GM12874 (cell line): ENCODE measurements around the gene PBOV1.

Experiments used
- TF ChIP-seq, protein P1 (sequence below): IDR thresholded peaks from 2 replicates; pipeline ENCODE4 v1.5.1; 2011; ENCODE audit warnings: low read depth, mild to moderate bottlenecking, control low read depth, low read length, moderate library complexity; ENCODE audit not compliant: insufficient read depth

The PBOV1 gene

DNA sequence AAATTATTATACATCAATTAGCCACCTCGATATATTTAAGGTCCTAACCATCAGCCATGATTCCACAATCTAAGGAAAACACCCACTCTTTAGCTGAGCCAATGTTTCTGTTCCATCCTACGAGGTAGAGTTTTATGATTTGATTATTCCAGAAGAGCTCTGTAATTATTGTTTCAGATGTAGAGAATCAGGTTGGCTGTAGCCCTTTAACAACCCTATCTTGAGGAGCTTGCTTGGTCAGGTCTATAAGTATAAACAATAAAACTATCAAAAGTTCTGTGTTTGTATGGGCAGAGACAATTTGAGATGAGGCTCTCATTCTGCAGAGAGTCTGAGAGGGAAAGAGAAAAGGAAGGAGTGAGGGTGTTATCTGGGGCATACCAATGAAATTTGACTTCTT, at the start of gene PBOV1:
TSS of gene PBOV1 (minus strand) at position 43 of the 400 bp plus-strand sequence. CDS start 96 bp downstream, outside the sequence.
- TF ChIP-seq, protein P1, sequence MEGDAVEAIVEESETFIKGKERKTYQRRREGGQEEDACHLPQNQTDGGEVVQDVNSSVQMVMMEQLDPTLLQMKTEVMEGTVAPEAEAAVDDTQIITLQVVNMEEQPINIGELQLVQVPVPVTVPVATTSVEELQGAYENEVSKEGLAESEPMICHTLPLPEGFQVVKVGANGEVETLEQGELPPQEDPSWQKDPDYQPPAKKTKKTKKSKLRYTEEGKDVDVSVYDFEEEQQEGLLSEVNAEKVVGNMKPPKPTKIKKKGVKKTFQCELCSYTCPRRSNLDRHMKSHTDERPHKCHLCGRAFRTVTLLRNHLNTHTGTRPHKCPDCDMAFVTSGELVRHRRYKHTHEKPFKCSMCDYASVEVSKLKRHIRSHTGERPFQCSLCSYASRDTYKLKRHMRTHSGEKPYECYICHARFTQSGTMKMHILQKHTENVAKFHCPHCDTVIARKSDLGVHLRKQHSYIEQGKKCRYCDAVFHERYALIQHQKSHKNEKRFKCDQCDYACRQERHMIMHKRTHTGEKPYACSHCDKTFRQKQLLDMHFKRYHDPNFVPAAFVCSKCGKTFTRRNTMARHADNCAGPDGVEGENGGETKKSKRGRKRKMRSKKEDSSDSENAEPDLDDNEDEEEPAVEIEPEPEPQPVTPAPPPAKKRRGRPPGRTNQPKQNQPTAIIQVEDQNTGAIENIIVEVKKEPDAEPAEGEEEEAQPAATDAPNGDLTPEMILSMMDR, result no peak

DNA sequence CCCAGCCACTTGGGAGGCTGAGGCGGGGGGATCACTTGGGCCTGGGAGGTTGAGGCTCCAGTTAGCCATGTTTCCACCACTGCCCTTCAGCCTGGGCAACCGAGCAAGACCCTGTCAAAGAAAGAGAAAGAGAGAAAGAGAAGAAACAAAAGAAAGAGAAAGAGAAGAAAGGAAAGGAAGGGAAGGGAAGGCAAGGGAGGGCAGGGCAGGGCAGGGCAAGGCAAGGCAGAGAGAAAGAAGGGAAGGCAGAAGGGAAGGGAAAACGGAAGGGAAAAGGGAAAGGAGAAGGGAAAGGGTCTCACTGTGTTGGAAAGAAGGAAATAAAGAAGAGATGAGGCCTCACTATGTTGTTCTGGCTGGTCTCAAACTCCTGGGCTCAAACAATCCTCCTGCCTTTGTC, 47.8 kb upstream of the PBOV1 start:
- TF ChIP-seq, protein P1, result no peak

DNA sequence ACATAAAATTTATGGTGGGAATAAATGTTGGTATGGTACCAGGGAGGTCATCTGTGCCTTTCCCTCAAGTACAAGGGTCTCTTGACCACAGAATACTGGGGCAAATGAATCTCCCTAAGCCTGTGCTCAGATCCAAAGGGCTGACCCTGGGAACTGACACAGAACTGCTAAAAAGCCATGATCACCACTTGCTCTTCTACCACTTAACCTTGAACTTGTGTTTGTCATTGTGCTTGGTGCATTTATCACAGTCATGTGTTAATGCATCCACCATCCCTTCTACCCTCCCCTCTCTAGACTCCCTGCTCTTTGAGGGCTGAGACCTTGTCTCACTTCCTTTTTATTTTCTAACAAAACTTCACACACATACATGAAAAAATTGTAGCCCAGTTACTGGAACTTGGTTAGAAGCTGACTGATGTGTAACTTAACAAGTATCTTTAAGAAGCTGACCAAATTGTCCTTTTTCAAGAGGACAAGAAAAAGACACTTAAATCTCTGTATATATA, 46.1 kb upstream of the PBOV1 start:
- TF ChIP-seq, protein P1, result no peak

DNA sequence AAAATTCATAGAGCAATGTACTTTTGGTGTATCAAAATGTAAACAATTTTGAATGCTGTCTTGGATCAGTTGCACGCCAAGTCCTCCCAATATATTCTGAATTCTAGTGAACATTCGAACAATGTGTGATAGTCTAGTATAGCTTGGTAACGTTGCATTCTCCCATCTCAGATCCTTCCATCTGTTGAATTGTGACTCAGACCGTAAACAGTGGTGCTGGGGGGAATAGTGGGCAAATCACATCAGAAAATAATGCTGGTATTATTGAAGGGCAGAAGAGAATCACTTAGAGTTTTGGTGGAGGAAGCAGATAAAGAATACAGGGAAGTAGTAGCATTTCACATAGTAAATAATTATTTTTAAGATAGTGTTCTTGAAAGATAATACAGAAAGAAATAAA, 45.7 kb upstream of the PBOV1 start:
- TF ChIP-seq, protein P1, result no peak

DNA sequence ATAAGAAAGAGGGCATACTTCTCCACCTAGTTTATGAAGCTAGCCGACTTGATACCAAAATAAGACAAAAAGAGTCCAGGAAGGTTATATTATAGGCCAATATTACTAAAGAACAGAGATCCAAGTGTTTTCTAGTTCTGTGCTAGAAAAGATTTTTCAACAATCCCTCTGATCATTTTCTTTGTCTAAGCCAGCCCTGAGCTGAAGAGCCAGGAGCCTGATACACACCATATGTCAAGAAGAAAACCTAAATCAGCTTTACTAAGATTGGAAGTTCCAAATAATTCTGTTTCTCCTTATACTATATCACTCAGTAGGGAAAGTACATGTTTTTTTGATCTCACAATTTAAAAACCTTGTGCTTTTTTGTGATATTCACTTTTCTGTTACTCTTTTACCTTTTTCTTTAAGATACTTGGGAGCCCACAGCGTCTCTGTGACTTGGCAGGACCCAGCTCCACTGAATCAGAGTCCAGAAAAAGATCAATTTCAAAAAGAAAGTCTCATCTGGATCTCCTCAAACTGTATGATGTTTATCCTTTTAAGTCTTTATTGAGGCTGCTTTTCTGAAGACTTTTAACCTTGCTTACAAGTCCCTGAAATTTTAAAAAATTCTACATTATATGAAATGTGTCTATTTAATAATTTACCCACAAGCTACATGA, 43.0 kb upstream of the PBOV1 start:
- TF ChIP-seq, protein P1, result no peak

DNA sequence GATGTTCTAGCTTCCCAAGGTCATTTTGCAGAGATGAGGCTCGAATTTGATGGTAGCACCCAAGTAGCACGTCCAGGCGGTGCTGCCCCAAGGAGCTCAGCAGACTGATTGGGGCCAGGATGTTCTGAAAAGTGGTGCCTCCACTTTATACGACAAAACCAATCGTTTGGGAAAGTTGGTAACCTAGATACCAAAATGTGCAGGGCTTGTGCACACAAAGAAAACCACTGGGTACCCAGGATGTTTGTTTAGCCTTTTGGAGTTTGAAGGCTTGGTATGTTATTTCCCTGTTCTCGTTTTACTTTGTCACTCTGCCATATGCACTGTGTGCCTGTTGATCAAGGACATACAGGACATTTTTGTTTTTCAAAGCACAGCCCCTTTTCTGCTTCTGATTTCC, 40.7 kb upstream of the PBOV1 start:
- TF ChIP-seq, protein P1, result no peak

DNA sequence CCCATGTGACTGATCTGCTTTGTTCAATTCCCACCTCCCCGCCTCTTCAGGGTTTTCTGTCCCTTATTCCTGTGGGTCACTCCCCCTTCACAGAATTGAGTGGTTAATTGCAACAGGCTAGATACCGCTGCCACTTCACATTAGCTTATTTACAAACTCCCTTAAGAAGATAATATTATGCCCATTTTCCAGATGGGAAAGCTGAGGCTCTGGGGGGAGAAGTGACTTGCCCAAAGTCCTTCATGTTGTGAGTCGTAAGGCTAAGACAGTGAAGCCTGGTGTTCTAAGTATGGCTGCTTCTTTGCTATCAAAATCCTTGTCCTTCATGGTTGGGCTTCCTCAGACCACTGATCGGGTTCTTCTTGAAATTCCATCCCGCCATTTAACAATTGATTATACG, 39.9 kb upstream of the PBOV1 start:
- TF ChIP-seq, protein P1, result no peak
